Astrocyte (in vitro differentiated cells and primary cell): ENCODE results near the gene ASPG. TPM values are rescaled to one million over a fixed set of nuclear protein-coding genes. Genes with fewer than 3 reads are reported as not detected.

Experiments
- DNase-seq: peaks from one replicate; pipeline ENCODE4 v3.0.0-alpha.2; 2010; ENCODE audit warnings: low read depth
- FAIRE-seq: peaks from 2 replicates; lab custom pipeline; 2011; peaks lifted over from hg19 to GRCh38; lab: Jason Lieb, UNC
- H2AFZ ChIP-seq: 2 replicates; pipeline ENCODE4 v1.6.0; 2012; ENCODE audit warnings: low read depth, low read length, inconsistent platforms
- H3K27ac ChIP-seq: 2 replicates; pipeline ENCODE4 v1.5.1; 2011; ENCODE audit warnings: low read depth, low read length, inconsistent platforms
- H3K27me3 ChIP-seq: 2 replicates; pipeline ENCODE4 v1.6.0; 2011; ENCODE audit warnings: low read length, inconsistent platforms; ENCODE audit not compliant: insufficient read depth
- H3K36me3 ChIP-seq: 2 replicates; pipeline ENCODE4 v1.5.1; 2011; ENCODE audit warnings: low read length, inconsistent platforms; ENCODE audit not compliant: insufficient read depth
- H3K4me1 ChIP-seq: 2 replicates; pipeline ENCODE4 v1.5.1; 2011; ENCODE audit warnings: low read length, inconsistent platforms; ENCODE audit not compliant: insufficient read depth
- H3K4me2 ChIP-seq: 2 replicates; pipeline ENCODE4 v1.6.0; 2012; ENCODE audit warnings: low read length, inconsistent platforms
- H3K4me3 ChIP-seq: 2 replicates; pipeline ENCODE4 v1.5.1; 2011; ENCODE audit warnings: low read depth, mild to moderate bottlenecking, low read length, inconsistent platforms; ENCODE audit not compliant: insufficient read depth
- H3K79me2 ChIP-seq: 2 replicates; pipeline ENCODE4 v1.6.0; 2012; ENCODE audit warnings: mild to moderate bottlenecking, low read length, inconsistent platforms; ENCODE audit not compliant: insufficient read depth
- H3K9ac ChIP-seq: 2 replicates; pipeline ENCODE4 v1.6.0; 2012; ENCODE audit warnings: mild to moderate bottlenecking, low read length, inconsistent platforms
- H3K9me3 ChIP-seq: 2 replicates; pipeline ENCODE4 v1.5.1; 2012; ENCODE audit warnings: low read depth, mild to moderate bottlenecking, low read length, inconsistent platforms; ENCODE audit not compliant: insufficient read depth
- H4K20me1 ChIP-seq: 2 replicates; pipeline ENCODE4 v1.6.0; 2012; ENCODE audit warnings: low read length, inconsistent platforms; ENCODE audit not compliant: insufficient read depth
- H3K27ac Mint-ChIP-seq: one replicate; pipeline ENCODE4 v1.8.0; 2021; ENCODE audit warnings: mild to moderate bottlenecking, mixed read lengths; ENCODE audit not compliant: unreplicated experiment
- H3K27me3 Mint-ChIP-seq: one replicate; pipeline ENCODE4 v1.8.0; 2021; ENCODE audit warnings: low read depth, mixed read lengths; ENCODE audit not compliant: unreplicated experiment
- H3K36me3 Mint-ChIP-seq: one replicate; pipeline ENCODE4 v1.8.0; 2021; ENCODE audit warnings: low read depth, mixed read lengths; ENCODE audit not compliant: unreplicated experiment
- H3K4me1 Mint-ChIP-seq: one replicate; pipeline ENCODE4 v1.8.0; 2021; ENCODE audit warnings: low read depth, mixed read lengths; ENCODE audit not compliant: unreplicated experiment
- H3K4me3 Mint-ChIP-seq: one replicate; pipeline ENCODE4 v1.8.0; 2021; ENCODE audit warnings: mild to moderate bottlenecking, moderate library complexity, mixed read lengths; ENCODE audit not compliant: unreplicated experiment
- H3K9me3 Mint-ChIP-seq: one replicate; pipeline ENCODE4 v1.8.0; 2021; ENCODE audit warnings: mild to moderate bottlenecking, mixed read lengths; ENCODE audit not compliant: unreplicated experiment
- CTCF ChIP-seq: IDR thresholded peaks from 2 replicates; pipeline ENCODE4 v1.5.1; 2011; ENCODE audit warnings: low read depth, mild to moderate bottlenecking, inconsistent platforms, low read length, moderate library complexity; ENCODE audit not compliant: insufficient read depth
- EZH2 ChIP-seq: IDR thresholded peaks from 2 replicates; pipeline ENCODE4 v1.6.1; 2012; ENCODE audit warnings: mild to moderate bottlenecking, low read length, inconsistent platforms; ENCODE audit not compliant: insufficient read depth
- total RNA-seq: library from RNA; stranded (reverse); gene quantifications from 2 replicates; pipeline ENCODE4 v1.2.1, GENCODE V29; 2021

Gene ASPG
- total RNA-seq, 1 donor from 2014 or later, result not detected

- H3K79me2 ChIP-seq, result no peaks in the 10 kb centered on the region
- no peak overlapping the region for H2AFZ ChIP-seq
- peaks cover 14% of the 10 kb centered on the region for H3K27me3 Mint-ChIP-seq
- no peaks in the 10 kb centered on the region for H3K36me3 Mint-ChIP-seq
- no peak overlapping the region for H3K4me2 ChIP-seq
- TF ChIP-seq EZH2 (no peak), CTCF (peak; percentile 43)
- H3K4me3 Mint-ChIP-seq, result no peak overlapping the region
- H3K27ac ChIP-seq, result no peak overlapping the region
- no peaks in the 10 kb centered on the region for H3K4me1 ChIP-seq
- H3K9ac ChIP-seq, result no peak overlapping the region
- no peak overlapping the region for H3K27ac Mint-ChIP-seq
- H3K4me3 ChIP-seq, result no peak overlapping the region
- H4K20me1 ChIP-seq, result no peaks in the 10 kb centered on the region
- H3K36me3 ChIP-seq, result no peaks in the 10 kb centered on the region
- H3K9me3 ChIP-seq, result no peaks in the 10 kb centered on the region
- H3K9me3 Mint-ChIP-seq, result no peaks in the 10 kb centered on the region
- no peaks in the 10 kb centered on the region for H3K4me1 Mint-ChIP-seq
- FAIRE-seq, result no peak
- no peaks in the 10 kb centered on the region for H3K27me3 ChIP-seq
- no peak for DNase-seq
These were observed 9.4 kb downstream of the ASPG start for GRCh38 chr14:104094709-104095425.

GRCh38 chr14:104095426-104096310 is 10.2 kb downstream of the ASPG start:
- FAIRE-seq (no peak), DNase-seq (no peak)
- no peaks in the 10 kb centered on the region for H3K9me3 ChIP-seq
- no peak overlapping the region for H2AFZ ChIP-seq
- H3K36me3 Mint-ChIP-seq, result no peaks in the 10 kb centered on the region
- no peaks in the 10 kb centered on the region for H4K20me1 ChIP-seq
- no peaks in the 10 kb centered on the region for H3K36me3 ChIP-seq
- no peaks in the 10 kb centered on the region for H3K4me1 Mint-ChIP-seq
- no peak overlapping the region for H3K4me3 Mint-ChIP-seq
- H3K9me3 Mint-ChIP-seq, result no peaks in the 10 kb centered on the region
- no peaks in the 10 kb centered on the region for H3K79me2 ChIP-seq
- H3K27ac Mint-ChIP-seq, result no peak overlapping the region
- no peak overlapping the region for H3K4me3 ChIP-seq
- peaks cover 14% of the 10 kb centered on the region for H3K27me3 Mint-ChIP-seq
- no peaks in the 10 kb centered on the region for H3K27me3 ChIP-seq
- TF ChIP-seq EZH2 (no peak), CTCF (no peak)
- no peak overlapping the region for H3K27ac ChIP-seq
- H3K4me2 ChIP-seq, result no peak overlapping the region
- H3K9ac ChIP-seq, result no peak overlapping the region
- H3K4me1 ChIP-seq, result no peaks in the 10 kb centered on the region
